HepG2 (cell line): ENCODE measurements around the gene HUNK. TPM values are rescaled to one million over a fixed set of nuclear protein-coding genes. Genes with fewer than 3 reads are reported as not detected.

Experiments
- ELF4 ChIP-seq: sonication (generic); formaldehyde crosslinking; IDR thresholded peaks from 2 replicates; pipeline ENCODE4 v1.5.0; 2020; ENCODE audit warnings: missing genetic modification reagents, mild to moderate bottlenecking, moderate library complexity, borderline replicate concordance
- ERF ChIP-seq: IDR thresholded peaks from 2 replicates; pipeline ENCODE4 v1.6.1; 2018; ENCODE audit warnings: missing biosample characterization, missing genetic modification reagents
- FOXM1 ChIP-seq: sonication (generic); formaldehyde crosslinking; IDR thresholded peaks from 2 replicates; pipeline ENCODE4 v1.5.0; 2020; ENCODE audit warnings: missing genetic modification reagents
- HNRNPK ChIP-seq: fragments of 200-400 bp; formaldehyde crosslinking; IDR thresholded peaks from 2 replicates; pipeline ENCODE4 v1.6.1; 2018; ENCODE audit warnings: low read length, low read depth, moderate library complexity, mild to moderate bottlenecking; ENCODE audit not compliant: poor library complexity, severe bottlenecking
- NCOA1 ChIP-seq: sonication (generic); formaldehyde crosslinking; IDR thresholded peaks from 2 replicates; pipeline ENCODE4 v1.9.0; 2021; ENCODE audit warnings: missing genetic modification reagents
- NONO ChIP-seq, 2 experiments: fragments of 450-650 bp in 1 of 2; sonication (generic) in 1 of 2; formaldehyde crosslinking in 1 of 2; IDR thresholded peaks in 1 of 2; conservative IDR thresholded peaks in 1 of 2; 2 replicates each; pipeline versions ENCODE4 v1.6.1 to v1.8.0; 2017 to 2022; ENCODE audit warnings: mild to moderate bottlenecking in 1 of 2, missing genetic modification reagents in 1 of 2, moderate library complexity in 1 of 2
- NR2F2 ChIP-seq: IDR thresholded peaks from 2 replicates; pipeline ENCODE4 v1.6.1; 2012; ENCODE audit warnings: low read depth, inconsistent platforms, borderline replicate concordance
- RBM39 ChIP-seq: fragments of 200-400 bp; formaldehyde crosslinking; IDR thresholded peaks from one replicate; pipeline ENCODE4 v1.6.1; 2018; ENCODE audit warnings: antibody characterized with exemption, mild to moderate bottlenecking, low read depth, low read length; ENCODE audit not compliant: poor library complexity, severe bottlenecking
- REL ChIP-seq: sonication (generic); formaldehyde crosslinking; conservative IDR thresholded peaks from 2 replicates; pipeline ENCODE4 v1.8.0; 2022; ENCODE audit warnings: mild to moderate bottlenecking, missing genetic modification reagents, moderate library complexity
- REXO4 ChIP-seq: sonication (generic); formaldehyde crosslinking; IDR thresholded peaks from 2 replicates; pipeline ENCODE4 v1.8.0; 2022; ENCODE audit warnings: missing genetic modification reagents, mild to moderate bottlenecking, borderline replicate concordance
- RFX3 ChIP-seq: IDR thresholded peaks from 2 replicates; pipeline ENCODE4 v1.6.1; 2016; ENCODE audit warnings: missing biosample characterization, missing genetic modification reagents
- SIX4 ChIP-seq: sonication (generic); formaldehyde crosslinking; IDR thresholded peaks from 2 replicates; pipeline ENCODE4 v1.4.0; 2020; ENCODE audit warnings: missing genetic modification reagents
- SNRNP70 ChIP-seq: fragments of 200-400 bp; formaldehyde crosslinking; IDR thresholded peaks from 2 replicates; pipeline ENCODE4 v1.6.1; 2017; ENCODE audit warnings: mild to moderate bottlenecking, low read depth, low read length, moderate library complexity
- TBL1XR1 ChIP-seq: fragments of 150-350 bp; IDR thresholded peaks from 2 replicates; pipeline ENCODE4 v1.6.1; 2014; ENCODE audit warnings: borderline replicate concordance, low read length; ENCODE audit not compliant: partially characterized antibody
- ZNF34 ChIP-seq: sonication (generic); formaldehyde crosslinking; IDR thresholded peaks from 2 replicates; pipeline ENCODE4 v1.4.0; 2020; ENCODE audit warnings: mild to moderate bottlenecking, missing genetic modification reagents, borderline replicate concordance
- ZNF441 ChIP-seq: sonication (generic); formaldehyde crosslinking; IDR thresholded peaks from 2 replicates; pipeline ENCODE4 v1.7.0; 2021; ENCODE audit warnings: missing genetic modification reagents, borderline replicate concordance
- ZNF563 ChIP-seq: sonication (generic); formaldehyde crosslinking; IDR thresholded peaks from 2 replicates; pipeline ENCODE4 v1.8.0; 2022; ENCODE audit warnings: mild to moderate bottlenecking, moderate library complexity, missing genetic modification reagents
- polyA plus RNA-seq, 8 experiments: library from polyadenylated mRNA; depleted of rRNA in 3 of 8; stranded (reverse) in 7 of 8; unstranded in 1 of 8; fragments of >200 nt; fragmentation: Illumina TruSeq in 4 of 8; extraction: Trizol in 4 of 8; gene quantifications; 2 replicates each; pipeline versions ENCODE4 v1.2.1 to v1.2.3, GENCODE V29; 2011 to 2016; ENCODE audit warnings: low read depth in 4 of 8, missing spikeins in 1 of 8, mixed read lengths in 1 of 8; ENCODE audit not compliant: insufficient read depth in 1 of 8
- total RNA-seq, 5 experiments: library from RNA; depleted of rRNA; stranded (reverse); fragments of >200 nt; fragmentation: Illumina TruSeq; extraction: Trizol; gene quantifications; 2 replicates each; pipeline ENCODE4 v1.2.3, GENCODE V29; 2016; ENCODE audit warnings: low read depth in 1 of 5
- TF ChIP-seq, protein P1 (sequence below): sonication (generic); formaldehyde crosslinking; IDR thresholded peaks from 2 replicates; pipeline ENCODE4 v1.5.0; 2020; ENCODE audit warnings: mild to moderate bottlenecking, missing genetic modification reagents, borderline replicate concordance
- TF ChIP-seq, protein P2 (sequence below): IDR thresholded peaks from 2 replicates; pipeline ENCODE4 v1.6.1; 2016; ENCODE audit warnings: mild to moderate bottlenecking
- TF ChIP-seq, protein P3 (sequence below): sonication (generic); formaldehyde crosslinking; conservative IDR thresholded peaks from 2 replicates; pipeline ENCODE4 v1.5.0; 2020; ENCODE audit warnings: missing genetic modification reagents

Gene HUNK
- total and polyA plus RNA-seq, 2 of the 13 experiments (the other 11 are each of a cell fraction or from before 2014, with no cell fraction given): 1.8 to 1.9 TPM

DNA sequence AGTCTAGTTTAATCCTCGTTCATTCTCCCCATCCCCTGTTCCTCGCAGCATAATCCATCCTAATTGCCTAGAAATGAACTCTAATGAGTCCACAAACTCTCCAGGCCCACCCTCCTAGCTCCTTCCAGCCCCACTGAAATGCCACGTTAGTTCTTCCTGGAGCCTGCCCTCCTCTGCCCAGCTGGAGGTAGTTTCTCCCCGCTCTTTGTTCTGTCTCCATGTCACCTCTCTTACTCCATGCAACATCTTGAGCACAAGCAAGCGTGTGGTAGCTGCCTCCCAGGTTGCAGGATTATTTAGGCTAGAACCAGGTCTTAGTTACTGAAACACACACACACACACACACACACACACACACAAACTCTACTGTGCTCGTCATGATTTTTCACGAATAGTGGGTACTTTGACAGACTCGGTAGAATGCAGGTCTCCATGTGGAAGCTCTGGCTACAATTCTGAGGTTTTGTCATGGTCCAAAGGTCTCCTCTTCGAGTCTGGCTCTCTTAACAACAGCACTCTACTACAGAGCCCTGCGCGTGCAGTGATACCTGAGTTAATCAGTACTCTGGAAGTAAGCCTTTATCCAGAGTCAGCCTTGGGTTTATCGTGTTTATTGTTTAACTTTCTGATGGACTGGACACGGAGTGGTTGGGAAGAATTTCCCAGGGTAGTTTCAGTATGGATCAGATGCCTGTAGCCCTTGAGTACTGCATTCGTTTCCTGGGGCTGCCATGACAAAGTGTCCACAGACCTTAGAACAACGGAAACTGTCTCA, 27.5 kb downstream of the HUNK start (continued):
- no peak for TF ChIP-seq ZNF34 (CRISPR knock-in tag)
- no peak for TF ChIP-seq ZNF441 (CRISPR knock-in tag)
- no peak for TF ChIP-seq SNRNP70
- peak; percentile 56; the same call in 1 of the 2 replicates for TF ChIP-seq ERF (CRISPR knock-in tag)
- TF ChIP-seq, protein P1, sequence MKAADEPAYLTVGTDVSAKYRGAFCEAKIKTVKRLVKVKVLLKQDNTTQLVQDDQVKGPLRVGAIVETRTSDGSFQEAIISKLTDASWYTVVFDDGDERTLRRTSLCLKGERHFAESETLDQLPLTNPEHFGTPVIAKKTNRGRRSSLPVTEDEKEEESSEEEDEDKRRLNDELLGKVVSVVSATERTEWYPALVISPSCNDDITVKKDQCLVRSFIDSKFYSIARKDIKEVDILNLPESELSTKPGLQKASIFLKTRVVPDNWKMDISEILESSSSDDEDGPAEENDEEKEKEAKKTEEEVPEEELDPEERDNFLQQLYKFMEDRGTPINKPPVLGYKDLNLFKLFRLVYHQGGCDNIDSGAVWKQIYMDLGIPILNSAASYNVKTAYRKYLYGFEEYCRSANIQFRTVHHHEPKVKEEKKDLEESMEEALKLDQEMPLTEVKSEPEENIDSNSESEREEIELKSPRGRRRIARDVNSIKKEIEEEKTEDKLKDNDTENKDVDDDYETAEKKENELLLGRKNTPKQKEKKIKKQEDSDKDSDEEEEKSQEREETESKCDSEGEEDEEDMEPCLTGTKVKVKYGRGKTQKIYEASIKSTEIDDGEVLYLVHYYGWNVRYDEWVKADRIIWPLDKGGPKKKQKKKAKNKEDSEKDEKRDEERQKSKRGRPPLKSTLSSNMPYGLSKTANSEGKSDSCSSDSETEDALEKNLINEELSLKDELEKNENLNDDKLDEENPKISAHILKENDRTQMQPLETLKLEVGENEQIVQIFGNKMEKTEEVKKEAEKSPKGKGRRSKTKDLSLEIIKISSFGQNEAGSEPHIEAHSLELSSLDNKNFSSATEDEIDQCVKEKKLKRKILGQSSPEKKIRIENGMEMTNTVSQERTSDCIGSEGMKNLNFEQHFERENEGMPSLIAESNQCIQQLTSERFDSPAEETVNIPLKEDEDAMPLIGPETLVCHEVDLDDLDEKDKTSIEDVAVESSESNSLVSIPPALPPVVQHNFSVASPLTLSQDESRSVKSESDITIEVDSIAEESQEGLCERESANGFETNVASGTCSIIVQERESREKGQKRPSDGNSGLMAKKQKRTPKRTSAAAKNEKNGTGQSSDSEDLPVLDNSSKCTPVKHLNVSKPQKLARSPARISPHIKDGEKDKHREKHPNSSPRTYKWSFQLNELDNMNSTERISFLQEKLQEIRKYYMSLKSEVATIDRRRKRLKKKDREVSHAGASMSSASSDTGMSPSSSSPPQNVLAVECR (CRISPR knock-in tag): no peak
- TF ChIP-seq REL (CRISPR knock-in tag): no peak
- no peak for TF ChIP-seq ZNF563 (CRISPR knock-in tag)
- no peak for TF ChIP-seq RBM39
- TF ChIP-seq, protein P2, sequence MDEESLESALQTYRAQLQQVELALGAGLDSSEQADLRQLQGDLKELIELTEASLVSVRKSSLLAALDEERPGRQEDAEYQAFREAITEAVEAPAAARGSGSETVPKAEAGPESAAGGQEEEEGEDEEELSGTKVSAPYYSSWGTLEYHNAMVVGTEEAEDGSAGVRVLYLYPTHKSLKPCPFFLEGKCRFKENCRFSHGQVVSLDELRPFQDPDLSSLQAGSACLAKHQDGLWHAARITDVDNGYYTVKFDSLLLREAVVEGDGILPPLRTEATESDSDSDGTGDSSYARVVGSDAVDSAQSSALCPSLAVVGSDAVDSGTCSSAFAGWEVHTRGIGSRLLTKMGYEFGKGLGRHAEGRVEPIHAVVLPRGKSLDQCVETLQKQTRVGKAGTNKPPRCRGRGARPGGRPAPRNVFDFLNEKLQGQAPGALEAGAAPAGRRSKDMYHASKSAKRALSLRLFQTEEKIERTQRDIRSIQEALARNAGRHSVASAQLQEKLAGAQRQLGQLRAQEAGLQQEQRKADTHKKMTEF: peak; percentile 47; the same call in 1 of the 2 replicates
- no peak for TF ChIP-seq FOXM1 (CRISPR knock-in tag)
- no peak for TF ChIP-seq NR2F2
- TF ChIP-seq REXO4 (CRISPR knock-in tag): no peak
- TF ChIP-seq, protein P3, sequence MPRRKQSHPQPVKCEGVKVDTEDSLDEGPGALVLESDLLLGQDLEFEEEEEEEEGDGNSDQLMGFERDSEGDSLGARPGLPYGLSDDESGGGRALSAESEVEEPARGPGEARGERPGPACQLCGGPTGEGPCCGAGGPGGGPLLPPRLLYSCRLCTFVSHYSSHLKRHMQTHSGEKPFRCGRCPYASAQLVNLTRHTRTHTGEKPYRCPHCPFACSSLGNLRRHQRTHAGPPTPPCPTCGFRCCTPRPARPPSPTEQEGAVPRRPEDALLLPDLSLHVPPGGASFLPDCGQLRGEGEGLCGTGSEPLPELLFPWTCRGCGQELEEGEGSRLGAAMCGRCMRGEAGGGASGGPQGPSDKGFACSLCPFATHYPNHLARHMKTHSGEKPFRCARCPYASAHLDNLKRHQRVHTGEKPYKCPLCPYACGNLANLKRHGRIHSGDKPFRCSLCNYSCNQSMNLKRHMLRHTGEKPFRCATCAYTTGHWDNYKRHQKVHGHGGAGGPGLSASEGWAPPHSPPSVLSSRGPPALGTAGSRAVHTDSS: no peak
- no peak for TF ChIP-seq HNRNPK
- no peak for TF ChIP-seq RFX3 (CRISPR knock-in tag)
- no peak for TF ChIP-seq NONO (IDR thresholded peaks at IDR 0.05)
- no peak; the same call in 1 of the 2 replicates for TF ChIP-seq NONO (CRISPR knock-in tag; conservative IDR thresholded peaks at IDR 0.05)
- TF ChIP-seq ELF4 (CRISPR knock-in tag): no peak
- TF ChIP-seq SIX4 (CRISPR knock-in tag): peak; percentile 51; the same call in 1 of the 2 replicates
- no peak for TF ChIP-seq NCOA1 (CRISPR knock-in tag)
- TF ChIP-seq TBL1XR1: no peak
